PFSK-1 (cell line): ENCODE data around the gene GNB1.

ENCODE experiments used
- POLR2AphosphoS5 ChIP-seq: IDR thresholded peaks from 2 replicates; pipeline ENCODE4 v1.6.1; 2012; ENCODE audit warnings: low read depth, mild to moderate bottlenecking, control low read depth, low read length, moderate library complexity
- REST ChIP-seq, 2 experiments: IDR thresholded peaks; 2 replicates each; pipeline versions ENCODE4 v1.6.1 to v1.8.0; 2011 to 2012; ENCODE audit warnings: low read depth in 2 of 2, low read length in 2 of 2, control low read depth in 1 of 2, inconsistent platforms in 1 of 2, mild to moderate bottlenecking in 1 of 2, moderate library complexity in 1 of 2; ENCODE audit not compliant: insufficient read depth in 1 of 2
- TAF1 ChIP-seq: IDR thresholded peaks from 2 replicates; pipeline ENCODE4 v1.6.1; 2012; ENCODE audit warnings: low read length, control low read depth, borderline replicate concordance; ENCODE audit not compliant: insufficient read depth

GRCh38 chr1:1862905-1863547, 27.9 kb downstream of the GNB1 start:
- TF ChIP-seq TAF1 (no peak), REST (IDR thresholded peaks at IDR 0.05; ENCODE audit: insufficient read depth in 1 of 2, low read depth in 2 of 2, low read length in 2 of 2) (no peak), POLR2AphosphoS5 (no peak)
